Measurements from ENCODE around the gene TMEM163.

Gene TMEM163

GRCh38 chr2:134457765-134458472, 260.9 kb downstream of the TMEM163 start:
- no peak overlapping the region for H3K27ac ChIP-seq (ENCODE audit: low read depth in 2 of 2, low read length in 2 of 2)
- no peaks in the 10 kb centered on the region for H3K9me3 ChIP-seq (ENCODE audit: control insufficient read depth in 2 of 2, low read length in 2 of 2)
- no peak overlapping the region for H3K9ac ChIP-seq (ENCODE audit: low read depth in 1 of 2, low read length in 2 of 2)
- H3K36me3 ChIP-seq (ENCODE audit: control insufficient read depth in 2 of 2, insufficient read depth in 2 of 2, low read length in 2 of 2): peaks cover 5 to 10% of the 10 kb centered on the region in 2 donors
- no peaks in the 10 kb centered on the region for H3K27me3 ChIP-seq (ENCODE audit: control insufficient read depth in 2 of 2, insufficient read depth in 2 of 2, low read length in 2 of 2)
- no peak overlapping the region for H3K4me3 ChIP-seq (ENCODE audit: low read length in 2 of 2)
- H3K4me1 ChIP-seq (ENCODE audit: control insufficient read depth in 2 of 2, insufficient read depth in 2 of 2, low read length in 2 of 2): no peaks in the 10 kb centered on the region

- no peak overlapping the region for H3K27ac ChIP-seq (ENCODE audit: low read depth in 2 of 2, low read length in 2 of 2)
- H3K27me3 ChIP-seq (ENCODE audit: control insufficient read depth in 2 of 2, insufficient read depth in 2 of 2, low read length in 2 of 2): no peaks in the 10 kb centered on the region
- H3K9me3 ChIP-seq (ENCODE audit: control insufficient read depth in 2 of 2, low read length in 2 of 2): no peaks in the 10 kb centered on the region
- H3K4me1 ChIP-seq (ENCODE audit: control insufficient read depth in 2 of 2, insufficient read depth in 2 of 2, low read length in 2 of 2): no peaks in the 10 kb centered on the region
- H3K4me3 ChIP-seq (ENCODE audit: low read length in 2 of 2): no peak overlapping the region
- H3K9ac ChIP-seq (ENCODE audit: low read depth in 1 of 2, low read length in 2 of 2): no peak overlapping the region
- H3K36me3 ChIP-seq (ENCODE audit: control insufficient read depth in 2 of 2, insufficient read depth in 2 of 2, low read length in 2 of 2): peaks cover 5 to 10% of the 10 kb centered on the region in 2 donors
Observed at GRCh38 chr2:134457353-134457752, 261.4 kb downstream of the TMEM163 start.

GRCh38 chr2:134455426-134455825, 263.4 kb downstream of the TMEM163 start:
- Histone ChIP-seq H3K27me3 (ENCODE audit: control insufficient read depth in 2 of 2, insufficient read depth in 2 of 2, low read length in 2 of 2) (no peaks in the 10 kb centered on the region), H3K36me3 (ENCODE audit: control insufficient read depth in 2 of 2, insufficient read depth in 2 of 2, low read length in 2 of 2) (peaks cover 5 to 10% of the 10 kb centered on the region in 2 donors), H3K4me3 (ENCODE audit: low read length in 2 of 2) (no peak overlapping the region), H3K4me1 (ENCODE audit: control insufficient read depth in 2 of 2, insufficient read depth in 2 of 2, low read length in 2 of 2) (no peaks in the 10 kb centered on the region), H3K9me3 (ENCODE audit: control insufficient read depth in 2 of 2, low read length in 2 of 2) (no peaks in the 10 kb centered on the region), H3K27ac (ENCODE audit: low read depth in 2 of 2, low read length in 2 of 2) (no peak overlapping the region), H3K9ac (ENCODE audit: low read depth in 1 of 2, low read length in 2 of 2) (no peak overlapping the region)

GRCh38 chr2:134454931-134455330, 263.9 kb downstream of the TMEM163 start:
- Histone ChIP-seq H3K27ac (ENCODE audit: low read depth in 2 of 2, low read length in 2 of 2) (no peak overlapping the region), H3K27me3 (ENCODE audit: control insufficient read depth in 2 of 2, insufficient read depth in 2 of 2, low read length in 2 of 2) (no peaks in the 10 kb centered on the region), H3K9me3 (ENCODE audit: control insufficient read depth in 2 of 2, low read length in 2 of 2) (no peaks in the 10 kb centered on the region), H3K9ac (ENCODE audit: low read depth in 1 of 2, low read length in 2 of 2) (no peak overlapping the region), H3K36me3 (ENCODE audit: control insufficient read depth in 2 of 2, insufficient read depth in 2 of 2, low read length in 2 of 2) (peaks cover 5 to 10% of the 10 kb centered on the region in 2 donors), H3K4me1 (ENCODE audit: control insufficient read depth in 2 of 2, insufficient read depth in 2 of 2, low read length in 2 of 2) (no peaks in the 10 kb centered on the region), H3K4me3 (ENCODE audit: low read length in 2 of 2) (no peak overlapping the region)

- H3K4me3 ChIP-seq (ENCODE audit: low read length in 2 of 2): no peak overlapping the region
- no peaks in the 10 kb centered on the region for H3K9me3 ChIP-seq (ENCODE audit: control insufficient read depth in 2 of 2, low read length in 2 of 2)
- peaks cover 5 to 13% of the 10 kb centered on the region in 2 donors for H3K36me3 ChIP-seq (ENCODE audit: control insufficient read depth in 2 of 2, insufficient read depth in 2 of 2, low read length in 2 of 2)
- no peak overlapping the region for H3K9ac ChIP-seq (ENCODE audit: low read depth in 1 of 2, low read length in 2 of 2)
- no peaks in the 10 kb centered on the region for H3K4me1 ChIP-seq (ENCODE audit: control insufficient read depth in 2 of 2, insufficient read depth in 2 of 2, low read length in 2 of 2)
- no peak overlapping the region for H3K27ac ChIP-seq (ENCODE audit: low read depth in 2 of 2, low read length in 2 of 2)
- H3K27me3 ChIP-seq (ENCODE audit: control insufficient read depth in 2 of 2, insufficient read depth in 2 of 2, low read length in 2 of 2): no peaks in the 10 kb centered on the region
Observed at GRCh38 chr2:134454426-134454825, 264.4 kb downstream of the TMEM163 start.

- H3K27me3 ChIP-seq (ENCODE audit: control insufficient read depth in 2 of 2, insufficient read depth in 2 of 2, low read length in 2 of 2): no peaks in the 10 kb centered on the region
- H3K36me3 ChIP-seq (ENCODE audit: control insufficient read depth in 2 of 2, insufficient read depth in 2 of 2, low read length in 2 of 2): peaks cover 9 to 13% of the 10 kb centered on the region in 2 donors
- H3K27ac ChIP-seq (ENCODE audit: low read depth in 2 of 2, low read length in 2 of 2): no peak overlapping the region
- no peaks in the 10 kb centered on the region for H3K4me1 ChIP-seq (ENCODE audit: control insufficient read depth in 2 of 2, insufficient read depth in 2 of 2, low read length in 2 of 2)
- no peaks in the 10 kb centered on the region for H3K9me3 ChIP-seq (ENCODE audit: control insufficient read depth in 2 of 2, low read length in 2 of 2)
- H3K9ac ChIP-seq (ENCODE audit: low read depth in 1 of 2, low read length in 2 of 2): no peak overlapping the region
- H3K4me3 ChIP-seq (ENCODE audit: low read length in 2 of 2): no peak overlapping the region
Observed at GRCh38 chr2:134453973-134454372, 264.8 kb downstream of the TMEM163 start.

- Histone ChIP-seq H3K4me1 (ENCODE audit: control insufficient read depth in 2 of 2, insufficient read depth in 2 of 2, low read length in 2 of 2) (no peaks in the 10 kb centered on the region), H3K27me3 (ENCODE audit: control insufficient read depth in 2 of 2, insufficient read depth in 2 of 2, low read length in 2 of 2) (no peaks in the 10 kb centered on the region), H3K9ac (ENCODE audit: low read depth in 1 of 2, low read length in 2 of 2) (no peak overlapping the region), H3K27ac (ENCODE audit: low read depth in 2 of 2, low read length in 2 of 2) (no peak overlapping the region), H3K9me3 (ENCODE audit: control insufficient read depth in 2 of 2, low read length in 2 of 2) (no peaks in the 10 kb centered on the region), H3K36me3 (ENCODE audit: control insufficient read depth in 2 of 2, insufficient read depth in 2 of 2, low read length in 2 of 2) (peaks cover 10 to 15% of the 10 kb centered on the region in 2 donors), H3K4me3 (ENCODE audit: low read length in 2 of 2) (no peak overlapping the region)
Observed at GRCh38 chr2:134453476-134453875, 265.3 kb downstream of the TMEM163 start.

GRCh38 chr2:134452042-134452733, 266.6 kb downstream of the TMEM163 start:
- Histone ChIP-seq H3K27ac (ENCODE audit: low read depth in 2 of 2, low read length in 2 of 2) (no peak overlapping the region), H3K4me3 (ENCODE audit: low read length in 2 of 2) (no peak overlapping the region), H3K9me3 (ENCODE audit: control insufficient read depth in 2 of 2, low read length in 2 of 2) (no peaks in the 10 kb centered on the region), H3K36me3 (ENCODE audit: control insufficient read depth in 2 of 2, insufficient read depth in 2 of 2, low read length in 2 of 2) (peaks cover 15 to 26% of the 10 kb centered on the region in 2 donors), H3K27me3 (ENCODE audit: control insufficient read depth in 2 of 2, insufficient read depth in 2 of 2, low read length in 2 of 2) (no peaks in the 10 kb centered on the region), H3K4me1 (ENCODE audit: control insufficient read depth in 2 of 2, insufficient read depth in 2 of 2, low read length in 2 of 2) (no peaks in the 10 kb centered on the region), H3K9ac (ENCODE audit: low read depth in 1 of 2, low read length in 2 of 2) (no peak overlapping the region)

GRCh38 chr2:134451347-134451630, 267.5 kb downstream of the TMEM163 start:
- no peaks in the 10 kb centered on the region for H3K4me1 ChIP-seq (ENCODE audit: control insufficient read depth in 2 of 2, insufficient read depth in 2 of 2, low read length in 2 of 2)

GRCh38 chr2:134449751-134450513, 268.9 kb downstream of the TMEM163 start:
- Histone ChIP-seq H3K36me3 (ENCODE audit: control insufficient read depth in 2 of 2, insufficient read depth in 2 of 2, low read length in 2 of 2) (peaks cover 15 to 24% of the 10 kb centered on the region in 2 donors), H3K9ac (ENCODE audit: low read depth in 1 of 2, low read length in 2 of 2) (no peak overlapping the region), H3K9me3 (ENCODE audit: control insufficient read depth in 2 of 2, low read length in 2 of 2) (no peaks in the 10 kb centered on the region), H3K4me1 (ENCODE audit: control insufficient read depth in 2 of 2, insufficient read depth in 2 of 2, low read length in 2 of 2) (no peaks in the 10 kb centered on the region), H3K4me3 (ENCODE audit: low read length in 2 of 2) (no peak overlapping the region), H3K27me3 (ENCODE audit: control insufficient read depth in 2 of 2, insufficient read depth in 2 of 2, low read length in 2 of 2) (no peaks in the 10 kb centered on the region), H3K27ac (ENCODE audit: low read depth in 2 of 2, low read length in 2 of 2) (no peak overlapping the region)

More at GRCh38 chr2:134451347-134451630, 267.5 kb downstream of the TMEM163 start:
- Histone ChIP-seq H3K27ac (ENCODE audit: low read depth in 2 of 2, low read length in 2 of 2) (no peak overlapping the region), H3K27me3 (ENCODE audit: control insufficient read depth in 2 of 2, insufficient read depth in 2 of 2, low read length in 2 of 2) (no peaks in the 10 kb centered on the region), H3K9ac (ENCODE audit: low read depth in 1 of 2, low read length in 2 of 2) (no peak overlapping the region), H3K9me3 (ENCODE audit: control insufficient read depth in 2 of 2, low read length in 2 of 2) (no peaks in the 10 kb centered on the region), H3K36me3 (ENCODE audit: control insufficient read depth in 2 of 2, insufficient read depth in 2 of 2, low read length in 2 of 2) (peaks cover 15 to 28% of the 10 kb centered on the region in 2 donors), H3K4me3 (ENCODE audit: low read length in 2 of 2) (no peak overlapping the region)
